BJ (cell line): ENCODE results near the gene CPNE4. TPM values are rescaled to one million over a fixed set of nuclear protein-coding genes. Genes with fewer than 3 reads are reported as not detected.

Experiments
- CTCF ChIA-PET: fragments of 350-600 bp; formaldehyde crosslinking; extraction: SDS; loops from one replicate; lab custom pipeline; 2021; ENCODE audit warnings: antibody characterized with exemption, inconsistent platforms; lab: Yijun Ruan, JAX
- POLR2A ChIA-PET: fragments of 300-600 bp; sonication (Branson Sonifier 250); formaldehyde crosslinking; extraction: SDS; loops from one replicate; lab custom pipeline; 2021; ENCODE audit warnings: antibody characterized with exemption; lab: Charles Lee
- DNase-seq: peaks from one replicate; pipeline ENCODE4 v3.0.0-alpha.2; 2011; ENCODE audit warnings: low read depth
- H3K27me3 ChIP-seq: 2 replicates; pipeline ENCODE4 v1.6.0; 2011; ENCODE audit warnings: low read length; ENCODE audit not compliant: control insufficient read depth, insufficient read depth
- H3K36me3 ChIP-seq: 2 replicates; pipeline ENCODE4 v1.5.1; 2011; ENCODE audit warnings: low read length; ENCODE audit not compliant: control insufficient read depth, insufficient read depth
- H3K4me3 ChIP-seq: 2 replicates; pipeline ENCODE4 v1.5.1; 2011; ENCODE audit warnings: low read depth, mild to moderate bottlenecking, control low read depth, low read length
- polyA plus RNA-seq: library from polyadenylated mRNA; depleted of rRNA; stranded (reverse); fragments of >200 nt; gene quantifications from 2 replicates; pipeline ENCODE4 v1.2.3, GENCODE V29; 2011
- TF ChIP-seq, protein P1 (sequence below): IDR thresholded peaks from 2 replicates; pipeline ENCODE4 v1.5.1; 2011; ENCODE audit warnings: low read depth, mild to moderate bottlenecking, control low read depth, inconsistent platforms, low read length, moderate library complexity; ENCODE audit not compliant: insufficient read depth

The CPNE4 gene
- polyA plus RNA-seq, 1 experiment, result not detected

DNA sequence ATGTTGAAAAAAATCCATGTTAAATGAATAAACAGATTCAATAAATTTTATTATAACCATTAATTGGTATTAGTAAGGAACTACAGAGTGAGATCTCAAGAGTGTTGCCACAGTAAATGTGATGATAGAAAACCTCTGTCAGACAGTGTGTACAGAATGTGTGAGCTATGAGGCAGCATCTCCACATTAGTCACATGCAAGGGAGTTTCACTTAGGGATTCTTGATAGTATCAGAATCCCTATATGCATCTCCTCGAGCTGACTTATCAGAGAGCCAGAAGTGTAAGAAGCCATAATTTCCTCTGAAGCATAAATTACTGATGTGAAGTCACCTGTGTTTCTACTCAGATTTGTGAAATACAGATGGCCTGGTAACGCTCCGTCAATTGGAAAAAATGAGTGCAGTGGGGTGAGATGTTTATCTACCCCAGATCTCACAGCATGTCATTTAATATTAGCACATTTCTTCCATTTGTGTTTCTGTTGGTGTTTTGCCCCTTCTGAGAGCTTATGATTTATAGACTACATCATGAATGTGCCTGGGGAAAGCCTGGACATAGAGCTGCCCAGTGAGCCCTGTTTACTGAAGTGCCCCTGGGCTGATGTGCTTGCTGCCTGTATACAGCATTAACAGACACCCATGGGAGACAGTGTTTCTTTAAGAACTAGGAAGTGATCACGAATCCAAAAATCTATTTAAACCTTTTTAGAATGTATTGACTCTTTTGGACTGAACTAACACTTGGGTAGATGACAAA lies 262.4 kb downstream of the CPNE4 start:
- CTCF ChIA-PET, result no interaction called here
- DNase-seq, result no peak
- no peak overlapping the region for H3K4me3 ChIP-seq
- no peaks in the 10 kb centered on the region for H3K27me3 ChIP-seq
- H3K36me3 ChIP-seq, result no peaks in the 10 kb centered on the region
- TF ChIP-seq, protein P1, sequence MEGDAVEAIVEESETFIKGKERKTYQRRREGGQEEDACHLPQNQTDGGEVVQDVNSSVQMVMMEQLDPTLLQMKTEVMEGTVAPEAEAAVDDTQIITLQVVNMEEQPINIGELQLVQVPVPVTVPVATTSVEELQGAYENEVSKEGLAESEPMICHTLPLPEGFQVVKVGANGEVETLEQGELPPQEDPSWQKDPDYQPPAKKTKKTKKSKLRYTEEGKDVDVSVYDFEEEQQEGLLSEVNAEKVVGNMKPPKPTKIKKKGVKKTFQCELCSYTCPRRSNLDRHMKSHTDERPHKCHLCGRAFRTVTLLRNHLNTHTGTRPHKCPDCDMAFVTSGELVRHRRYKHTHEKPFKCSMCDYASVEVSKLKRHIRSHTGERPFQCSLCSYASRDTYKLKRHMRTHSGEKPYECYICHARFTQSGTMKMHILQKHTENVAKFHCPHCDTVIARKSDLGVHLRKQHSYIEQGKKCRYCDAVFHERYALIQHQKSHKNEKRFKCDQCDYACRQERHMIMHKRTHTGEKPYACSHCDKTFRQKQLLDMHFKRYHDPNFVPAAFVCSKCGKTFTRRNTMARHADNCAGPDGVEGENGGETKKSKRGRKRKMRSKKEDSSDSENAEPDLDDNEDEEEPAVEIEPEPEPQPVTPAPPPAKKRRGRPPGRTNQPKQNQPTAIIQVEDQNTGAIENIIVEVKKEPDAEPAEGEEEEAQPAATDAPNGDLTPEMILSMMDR, result no peak
- POLR2A ChIA-PET, result no interaction called here

DNA sequence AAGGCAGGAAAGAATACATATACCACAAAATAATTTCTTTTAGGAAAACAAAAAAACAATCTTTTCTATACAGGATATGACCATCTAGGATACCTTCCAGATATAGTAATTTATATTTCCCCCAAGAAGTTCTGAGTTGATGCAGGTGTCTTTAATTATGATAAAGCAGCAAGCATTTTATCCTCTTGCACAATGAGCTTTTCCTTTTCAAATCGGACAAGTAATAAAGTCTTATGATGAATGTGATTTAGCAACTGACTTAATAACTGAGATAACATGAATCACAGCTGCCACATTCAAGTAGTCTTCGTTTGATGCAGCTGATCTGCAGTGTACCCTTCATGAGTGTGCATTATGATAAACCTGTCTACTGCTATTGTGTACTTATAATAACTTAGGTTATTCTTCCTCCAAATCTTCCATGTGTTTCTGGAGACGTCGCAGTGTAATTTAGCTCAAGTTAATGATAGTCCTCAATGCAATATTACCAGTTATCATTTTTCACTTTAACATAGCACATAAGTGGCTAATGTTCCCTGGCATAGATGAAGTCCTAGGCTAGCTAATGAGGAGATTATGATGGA lies 271.7 kb downstream of the CPNE4 start:
- DNase-seq, result no peak
- Histone ChIP-seq H3K27me3 (no peaks in the 10 kb centered on the region), H3K4me3 (no peak overlapping the region), H3K36me3 (no peaks in the 10 kb centered on the region)
- CTCF ChIA-PET, result interaction anchor here (0.6 kb wide), 1 partner anchor 1013 kb away, joined by 3 read pairs; no protein-coding TSS in a partner anchor
- POLR2A ChIA-PET, result no interaction called here
- TF ChIP-seq, protein P1, result no peak

DNA sequence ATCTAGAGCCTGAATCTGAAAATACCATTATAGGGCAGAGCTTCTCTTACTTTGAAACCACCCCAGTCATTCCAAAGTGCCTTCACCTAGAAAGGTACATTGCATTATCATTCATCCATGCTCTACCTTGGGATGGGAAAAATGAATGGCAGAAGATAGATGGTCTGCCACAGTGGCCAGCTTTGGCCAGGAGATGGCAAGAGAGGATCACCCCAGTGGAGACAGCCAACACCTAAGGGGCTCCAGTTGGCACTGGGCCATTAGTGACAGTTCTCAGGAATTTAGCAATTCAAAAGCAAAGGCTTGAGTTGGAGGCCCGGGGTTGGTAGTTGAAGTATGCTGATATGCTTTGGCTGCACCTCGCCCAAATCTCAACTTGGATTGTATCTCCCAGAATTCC lies 278.4 kb downstream of the CPNE4 start:
- H3K36me3 ChIP-seq, result no peaks in the 10 kb centered on the region
- CTCF ChIA-PET, result no interaction called here
- TF ChIP-seq, protein P1, result no peak
- no peaks in the 10 kb centered on the region; the same call in 1 of the 2 replicates for H3K27me3 ChIP-seq
- POLR2A ChIA-PET, result no interaction called here
- no peak overlapping the region for H3K4me3 ChIP-seq
- DNase-seq, result no peak

DNA sequence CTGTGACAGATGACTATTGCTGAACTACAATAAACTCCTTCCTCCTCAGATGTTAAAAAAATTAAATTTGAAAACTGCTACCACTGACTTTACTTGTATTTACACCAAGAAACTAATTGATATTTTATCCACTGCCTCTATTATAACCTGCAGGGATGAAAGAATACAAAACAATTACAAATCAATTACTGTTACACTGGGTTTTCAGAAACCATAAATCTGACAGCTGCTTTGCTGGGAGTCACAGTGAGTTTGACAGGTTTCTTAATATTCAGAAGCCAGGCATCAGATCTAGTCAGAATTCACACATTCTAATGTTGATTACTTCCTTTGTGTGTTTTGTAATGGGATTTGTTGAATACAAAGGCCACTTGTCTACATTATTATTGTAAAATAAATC lies 279.4 kb downstream of the CPNE4 start:
- no peak overlapping the region for H3K4me3 ChIP-seq
- TF ChIP-seq, protein P1, result no peak

DNA sequence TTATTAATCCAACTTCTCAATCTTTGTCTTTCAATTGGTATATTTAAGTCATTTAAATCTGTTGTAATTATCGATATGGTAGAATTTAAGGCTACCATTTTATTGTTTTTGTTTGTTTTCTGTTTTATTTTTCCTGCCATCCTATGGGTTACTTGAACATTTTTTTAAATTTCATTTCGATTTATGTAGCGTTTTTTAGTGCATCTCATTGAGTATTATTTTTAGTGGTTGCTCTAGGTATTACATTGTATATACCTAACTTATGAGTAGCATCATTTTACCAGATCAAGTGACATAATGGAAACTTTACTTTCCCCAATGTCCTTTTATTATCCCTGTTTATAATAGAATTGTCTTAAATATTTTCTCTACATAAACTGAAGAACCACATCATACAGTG lies 284.6 kb downstream of the CPNE4 start:
- Histone ChIP-seq H3K27me3 (no peaks in the 10 kb centered on the region), H3K4me3 (no peak overlapping the region), H3K36me3 (no peaks in the 10 kb centered on the region)
- ChIA-PET POLR2A (no interaction called here), CTCF (no interaction called here)
- TF ChIP-seq, protein P1, result no peak
- no peak for DNase-seq

More for the DNA sequence above, 279.4 kb downstream of the CPNE4 start:
- ChIA-PET POLR2A (no interaction called here), CTCF (no interaction called here)
- Histone ChIP-seq H3K27me3 (no peaks in the 10 kb centered on the region; the same call in 1 of the 2 replicates), H3K36me3 (no peaks in the 10 kb centered on the region)
- DNase-seq, result no peak
